Measurements from ENCODE around the gene GALNT10. TPM values are rescaled to one million over a fixed set of nuclear protein-coding genes. Genes with fewer than 3 reads are reported as not detected.

GALNT10 gene
- total RNA-seq, 1 experiment from 2014 or later = 51.5 TPM

DNA sequence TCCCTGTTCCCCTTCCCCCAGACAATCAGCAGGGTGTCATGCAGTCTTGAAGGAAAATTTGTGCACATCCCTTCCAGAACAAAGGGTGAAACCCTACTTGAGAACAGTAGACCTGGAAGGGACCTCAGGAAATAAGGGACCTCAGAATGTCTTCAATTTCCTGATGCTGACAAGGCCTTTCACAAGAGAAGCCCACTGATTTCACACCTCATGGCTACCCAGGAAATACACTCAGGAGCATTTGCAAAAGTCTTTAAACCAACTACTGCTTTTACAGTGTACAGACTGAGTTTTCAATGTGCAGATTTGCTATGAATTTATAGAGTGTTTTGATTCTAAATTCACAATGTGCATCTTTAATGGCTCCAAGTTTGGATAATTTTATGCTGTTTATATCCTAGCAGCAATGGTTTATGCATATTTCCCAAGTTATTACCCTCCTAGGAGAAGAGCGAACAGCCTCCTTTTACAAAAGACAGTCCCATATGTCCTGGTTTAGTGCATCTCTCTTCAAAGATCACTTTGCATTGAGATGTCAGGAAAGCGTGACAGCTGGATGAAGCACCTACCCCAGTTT, 74.8 kb downstream of the GALNT10 start:
- DNase-seq (ENCODE audit: low read depth) = no peak

DNA sequence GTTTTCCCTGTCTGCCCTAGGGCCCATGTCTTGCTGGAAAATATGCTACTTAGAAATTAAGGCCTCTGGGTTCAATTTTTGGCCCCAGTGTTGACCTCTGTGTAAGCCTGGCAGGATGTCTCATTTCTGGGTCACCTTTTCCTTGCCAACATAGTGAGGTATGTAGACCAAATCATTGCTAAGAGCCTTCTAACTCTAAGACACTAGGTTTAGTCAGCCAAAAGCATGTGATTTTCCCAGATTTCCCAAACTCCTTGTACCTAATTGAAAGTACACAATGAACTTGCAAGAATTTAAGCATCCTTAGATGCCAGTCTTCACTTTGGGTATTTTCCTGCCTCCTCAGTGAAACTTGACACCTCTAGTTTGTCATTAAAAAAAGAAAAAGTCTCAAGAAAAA, 77.0 kb downstream of the GALNT10 start:
- peak; percentile 47 for DNase-seq (ENCODE audit: low read depth)

DNA sequence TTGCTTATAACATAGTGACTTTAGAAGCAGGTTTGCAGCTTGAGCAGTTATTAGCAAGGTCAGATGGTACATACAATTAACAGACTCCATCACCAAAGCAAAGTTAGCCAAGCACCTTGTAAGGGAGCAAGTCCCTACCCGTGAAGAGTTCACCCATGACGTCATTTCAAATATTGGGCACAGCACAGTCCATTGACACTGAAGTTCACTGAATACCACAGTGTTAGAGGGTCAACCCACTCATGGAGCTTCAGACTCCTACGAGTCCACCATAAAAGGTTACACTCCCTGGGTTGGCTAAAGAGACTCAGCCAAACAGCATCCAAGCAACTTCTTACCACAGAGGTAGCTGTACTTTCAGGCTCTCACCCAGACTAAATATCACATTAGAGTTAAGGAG, 77.5 kb downstream of the GALNT10 start:
- no peak for DNase-seq (ENCODE audit: low read depth)

DNA sequence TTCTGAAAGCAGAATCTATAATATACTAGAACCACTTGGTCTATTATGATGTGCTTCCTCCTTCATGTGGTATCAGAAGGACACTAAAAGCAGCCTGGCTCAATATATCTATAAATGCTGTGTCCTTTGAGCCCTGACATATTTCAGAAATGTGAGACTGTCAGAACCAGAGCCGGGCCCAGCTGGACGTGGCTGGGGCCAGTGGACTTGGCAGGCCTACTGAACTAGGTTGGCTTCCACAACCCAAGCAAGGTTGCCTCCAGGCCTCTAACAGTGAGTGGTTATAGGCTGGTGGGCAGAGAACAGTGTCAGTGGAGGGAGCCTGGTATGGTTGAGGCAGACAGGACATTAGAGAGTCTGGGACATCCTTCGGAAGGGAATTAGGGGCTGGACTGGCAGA, 78.9 kb downstream of the GALNT10 start:
- DNase-seq (ENCODE audit: low read depth) = no peak

DNA sequence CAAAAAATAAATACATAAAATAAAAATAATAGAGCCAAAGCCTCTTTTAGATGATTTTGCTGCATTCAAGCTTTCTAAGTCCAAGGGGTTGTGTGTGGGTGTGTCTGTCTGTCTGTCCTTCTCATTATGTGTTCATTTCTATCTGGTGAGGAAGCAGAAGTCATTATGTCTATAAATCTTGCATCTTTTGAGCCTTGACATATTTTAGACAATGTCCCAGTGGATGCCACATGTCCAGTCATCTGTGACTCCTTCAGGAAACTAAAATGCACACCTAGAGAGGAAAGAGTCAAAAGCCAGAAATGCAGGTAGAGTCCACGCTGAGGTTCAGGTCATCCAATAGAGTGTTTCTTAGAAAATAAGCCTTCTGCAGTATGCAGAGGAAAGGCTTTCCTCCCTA, 80.9 kb downstream of the GALNT10 start:
- no peak for DNase-seq (ENCODE audit: low read depth)

DNA sequence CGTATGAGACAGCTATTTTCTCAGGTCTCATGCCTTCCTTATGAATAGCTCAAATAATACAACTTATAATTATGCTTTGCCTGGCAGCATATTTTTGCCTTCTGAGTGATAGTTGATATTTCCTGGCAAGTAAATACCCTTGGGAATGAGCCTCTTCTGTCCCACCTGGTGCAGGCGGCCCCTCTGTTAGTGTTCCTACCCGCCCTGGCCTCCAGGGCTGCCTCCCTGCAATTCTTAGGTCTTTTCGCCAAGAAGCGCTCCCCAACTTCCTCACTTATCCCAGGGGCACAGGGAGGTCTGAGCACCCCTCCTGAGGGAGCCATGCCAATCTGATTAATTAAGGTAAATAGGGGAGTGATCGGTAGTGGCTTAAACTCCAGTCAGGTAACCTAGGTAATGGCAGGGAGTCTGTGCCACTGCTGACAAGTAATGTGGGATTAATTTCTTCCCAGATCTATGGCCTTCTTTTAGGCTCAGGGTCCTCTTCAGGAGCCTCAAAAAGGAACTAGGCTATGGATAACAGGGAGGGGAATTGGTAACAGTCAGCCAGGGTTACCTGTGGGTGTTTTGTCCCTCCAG, 81.5 kb downstream of the GALNT10 start:
- DNase-seq (ENCODE audit: low read depth) = no peak

DNA sequence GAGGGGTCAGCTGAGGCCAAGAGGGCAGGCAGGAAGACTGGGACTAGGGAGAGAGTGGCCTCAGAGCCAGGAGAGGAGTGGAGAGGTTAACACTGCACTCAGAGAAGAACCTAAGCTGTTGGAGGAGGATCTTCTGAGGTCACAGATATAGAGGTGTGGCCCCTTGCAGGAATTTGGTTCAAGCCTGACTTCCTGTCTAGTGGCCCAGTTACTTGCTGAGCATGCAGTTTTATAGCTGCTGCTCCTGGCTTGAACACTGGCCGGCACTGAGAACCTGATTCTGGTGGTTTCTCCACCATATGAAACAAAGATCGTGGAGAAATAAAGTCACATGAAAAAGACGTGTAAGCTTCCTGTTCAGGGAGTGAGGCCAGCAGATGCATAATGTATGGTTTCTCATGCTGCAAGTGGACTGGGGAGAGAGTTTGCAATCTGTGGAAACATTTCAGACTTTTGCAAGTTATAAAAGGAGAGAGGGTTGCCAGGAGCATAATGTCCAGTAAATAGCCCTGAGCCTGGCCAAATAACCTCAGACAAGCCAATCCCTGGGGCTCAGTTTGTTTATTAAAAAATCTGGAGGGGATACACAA, 82.6 kb downstream of the GALNT10 start:
- peak; percentile 27 for DNase-seq (ENCODE audit: low read depth)

DNA sequence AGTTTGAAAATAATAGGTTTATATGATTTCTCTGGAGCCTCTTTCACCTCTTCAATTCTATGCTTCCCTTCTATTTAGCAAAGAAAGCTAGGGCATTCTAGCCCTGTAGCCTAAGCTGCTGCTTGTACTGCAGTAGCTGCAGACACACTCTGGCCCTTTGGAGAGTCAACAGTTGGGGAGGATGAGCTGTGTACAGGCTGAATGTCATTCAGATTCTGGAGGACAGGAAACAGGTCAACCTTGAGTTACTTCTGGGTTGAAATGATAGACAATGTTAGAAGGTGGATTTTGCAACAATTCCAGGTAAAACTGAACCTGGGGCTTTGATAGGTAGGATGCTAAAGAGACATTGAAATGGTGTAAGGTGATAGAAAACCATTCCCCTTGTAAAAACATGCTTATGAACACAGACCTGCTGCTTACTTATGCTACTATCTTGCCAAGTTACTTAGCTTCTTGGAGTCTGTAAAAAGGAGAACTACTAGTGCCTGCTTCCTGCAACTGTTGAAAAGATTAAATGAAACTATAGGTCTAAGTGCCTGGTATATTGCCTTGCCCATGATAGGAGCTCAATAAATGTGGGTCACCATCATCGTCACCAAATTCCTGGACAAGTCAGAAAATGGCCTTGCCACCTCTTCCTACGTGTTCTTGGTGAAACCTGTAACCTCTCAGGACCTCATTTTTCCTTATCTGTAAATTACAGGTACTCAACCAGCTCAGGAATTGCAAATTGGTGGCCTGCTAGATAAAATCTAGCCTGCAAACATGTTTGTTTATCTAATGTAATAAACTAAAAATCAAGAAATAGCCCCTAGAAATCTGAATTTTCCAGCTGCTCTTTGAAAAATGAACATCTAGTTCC, 83.7 kb downstream of the GALNT10 start:
- no peak for DNase-seq (ENCODE audit: low read depth)

DNA sequence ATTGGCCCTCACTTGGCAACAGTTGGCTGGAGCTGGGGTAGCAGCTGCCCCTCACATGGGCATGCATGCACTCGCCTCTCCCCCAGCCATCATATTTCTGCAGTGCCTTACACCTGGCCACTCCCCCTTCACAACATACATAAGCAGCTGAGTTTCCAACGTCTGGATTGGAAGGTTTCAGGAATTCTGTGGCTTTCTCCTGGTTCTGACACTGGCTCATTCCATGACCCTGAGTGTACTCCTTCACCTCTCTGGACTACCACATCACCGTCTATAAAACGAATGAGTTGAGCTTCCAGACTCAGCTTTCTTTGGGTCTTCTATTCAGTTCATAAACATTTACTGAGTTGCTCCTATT, 84.3 kb downstream of the GALNT10 start:
- peak; percentile 18 for DNase-seq (ENCODE audit: low read depth)

DNA sequence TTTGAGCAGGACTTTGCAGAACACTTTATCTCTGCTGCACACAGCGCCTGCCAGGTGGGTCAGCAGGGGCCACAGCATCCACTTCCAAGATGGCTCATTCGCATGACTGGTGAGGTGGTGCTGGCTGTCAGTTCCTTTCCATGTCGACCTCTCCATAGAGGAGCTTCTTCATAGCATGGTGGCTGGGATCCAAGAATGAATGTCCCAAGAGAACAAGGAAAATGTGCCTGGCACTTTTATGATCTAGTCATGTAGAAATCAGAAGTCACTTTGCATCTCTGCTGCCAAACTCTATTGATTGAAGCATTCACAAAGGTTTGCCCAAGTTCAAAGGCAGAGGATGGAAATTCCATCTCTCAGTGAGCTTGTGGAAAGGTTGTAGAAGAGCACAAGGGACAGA, 85.0 kb downstream of the GALNT10 start:
- DNase-seq (ENCODE audit: low read depth) = no peak

DNA sequence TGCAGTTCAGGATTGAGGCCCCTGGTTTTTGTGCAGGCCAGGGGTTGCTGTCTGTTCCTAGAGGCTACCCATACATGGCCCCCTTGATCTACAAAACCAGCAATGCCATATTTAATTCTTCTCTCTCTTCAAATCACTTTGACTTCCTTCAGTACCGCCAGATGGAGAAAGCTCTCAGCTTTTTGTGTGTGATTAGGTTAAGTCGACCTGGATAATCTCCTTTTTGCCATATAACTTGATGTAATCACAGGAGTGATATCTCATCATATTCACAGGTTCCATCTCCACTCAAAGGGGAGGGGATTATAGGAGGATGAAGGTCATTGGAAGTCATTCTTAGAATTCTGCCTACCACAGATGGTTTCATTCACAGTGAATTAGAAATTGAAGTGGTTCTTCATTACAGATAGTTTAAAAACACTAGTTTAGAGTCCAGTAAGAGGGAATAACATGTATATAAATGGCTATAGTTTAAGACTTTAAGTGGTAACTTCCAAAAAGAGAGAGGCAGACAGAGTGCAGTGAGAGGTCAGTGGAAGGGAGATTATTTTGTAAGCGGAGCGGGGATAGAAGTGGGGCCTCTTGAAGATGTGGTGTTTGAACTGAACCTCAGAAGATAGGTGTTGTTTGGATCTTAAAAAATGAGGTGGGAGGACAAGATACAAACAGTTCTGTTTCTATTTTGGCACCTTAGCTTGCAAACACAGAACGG, 85.9 kb downstream of the GALNT10 start:
- no peak for DNase-seq (ENCODE audit: low read depth)

DNA sequence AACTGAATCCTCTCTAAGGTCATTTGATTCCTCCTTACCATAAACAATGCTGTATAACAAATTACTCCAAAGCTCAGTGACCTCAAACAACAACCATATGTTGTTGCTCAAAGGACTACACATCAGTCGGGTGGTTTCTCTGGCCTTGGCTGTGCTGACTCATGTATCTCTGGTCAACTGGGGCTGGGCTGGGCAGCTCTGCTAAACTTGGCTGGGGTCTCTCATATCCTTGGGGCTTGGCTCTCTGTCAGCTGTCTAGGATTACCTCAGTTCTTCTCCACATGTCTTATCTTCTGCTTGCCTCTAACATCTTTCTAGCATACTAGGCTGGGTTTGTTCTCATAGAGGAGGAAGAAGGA, 86.4 kb downstream of the GALNT10 start:
- DNase-seq (ENCODE audit: low read depth) = peak; percentile 72

DNA sequence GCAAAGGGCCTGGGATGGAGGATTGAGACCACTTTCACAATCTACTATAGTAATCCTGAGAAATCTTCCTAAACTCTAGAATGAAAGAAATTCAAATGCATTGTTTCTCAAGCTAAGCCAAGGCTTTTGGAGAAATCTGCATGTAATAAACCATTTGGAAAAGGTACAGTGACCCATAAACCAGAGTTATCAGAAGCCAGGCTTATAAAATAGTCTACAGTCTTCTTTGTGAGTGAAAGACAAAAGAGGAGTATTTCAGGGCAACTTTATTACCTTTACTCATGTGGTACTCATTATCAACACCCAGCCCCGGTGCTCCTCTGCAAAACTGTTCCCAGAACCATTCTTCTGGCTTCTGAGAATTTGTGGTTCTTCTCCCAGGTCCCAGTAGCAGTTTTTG, 87.0 kb downstream of the GALNT10 start:
- no peak for DNase-seq (ENCODE audit: low read depth)

DNA sequence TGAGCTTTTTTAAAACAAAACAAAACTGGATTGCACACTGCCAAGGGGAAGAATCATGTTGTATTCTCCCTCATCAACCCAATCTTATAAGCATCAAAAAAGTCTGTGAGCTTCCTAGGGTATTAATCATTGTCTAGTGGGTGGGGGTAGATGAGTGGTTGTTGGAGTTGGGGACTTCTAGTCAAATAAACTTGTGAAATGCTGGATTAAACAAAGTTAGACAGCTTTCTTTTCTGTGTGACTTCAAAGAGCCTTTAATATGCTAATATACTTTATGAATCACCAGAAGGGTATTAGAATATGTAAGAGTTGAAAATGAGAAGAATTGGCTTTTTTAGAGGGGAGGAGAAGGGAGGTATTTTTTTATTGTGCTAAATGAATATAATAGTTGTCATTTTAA, 87.7 kb downstream of the GALNT10 start:
- DNase-seq (ENCODE audit: low read depth) = no peak

DNA sequence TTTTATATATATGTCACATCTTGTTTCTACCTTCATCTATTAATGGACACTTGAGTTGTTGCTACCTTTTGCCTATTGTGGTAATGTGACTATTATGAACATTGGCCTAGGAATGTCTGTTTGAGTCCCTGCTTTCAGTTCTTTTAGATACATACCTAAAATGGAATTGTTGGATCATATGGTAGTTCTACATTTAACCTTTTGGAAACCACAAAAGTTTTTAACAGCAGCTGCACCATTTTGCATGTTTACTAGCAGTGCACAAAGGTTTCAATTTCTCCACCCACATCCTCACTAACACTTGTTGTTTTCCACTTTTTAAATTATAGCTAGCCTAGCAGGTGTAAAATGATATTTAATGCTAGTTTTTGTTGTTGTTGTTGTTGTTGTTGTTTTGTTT, 88.4 kb downstream of the GALNT10 start:
- DNase-seq (ENCODE audit: low read depth) = no peak

DNA sequence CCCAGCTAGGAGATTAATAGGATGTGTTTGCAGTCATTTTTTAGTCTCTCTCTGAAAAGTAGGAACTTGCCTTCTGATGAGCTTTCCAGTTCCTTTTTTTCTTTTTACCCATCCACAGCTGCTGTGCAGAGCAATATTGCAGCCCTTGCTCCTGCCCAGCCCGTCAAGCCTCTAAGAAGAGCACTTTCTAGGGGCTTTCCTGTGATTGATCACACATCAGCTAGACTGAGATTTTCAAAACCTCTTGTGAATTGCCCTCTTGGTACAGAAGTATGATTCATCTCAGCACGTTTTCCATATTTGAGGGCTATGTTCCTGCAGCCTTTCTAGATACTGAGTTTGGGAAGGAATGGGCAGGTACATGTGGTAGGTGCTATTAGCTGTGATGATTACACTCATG, 93.9 kb downstream of the GALNT10 start:
- no peak for DNase-seq (ENCODE audit: low read depth)

DNA sequence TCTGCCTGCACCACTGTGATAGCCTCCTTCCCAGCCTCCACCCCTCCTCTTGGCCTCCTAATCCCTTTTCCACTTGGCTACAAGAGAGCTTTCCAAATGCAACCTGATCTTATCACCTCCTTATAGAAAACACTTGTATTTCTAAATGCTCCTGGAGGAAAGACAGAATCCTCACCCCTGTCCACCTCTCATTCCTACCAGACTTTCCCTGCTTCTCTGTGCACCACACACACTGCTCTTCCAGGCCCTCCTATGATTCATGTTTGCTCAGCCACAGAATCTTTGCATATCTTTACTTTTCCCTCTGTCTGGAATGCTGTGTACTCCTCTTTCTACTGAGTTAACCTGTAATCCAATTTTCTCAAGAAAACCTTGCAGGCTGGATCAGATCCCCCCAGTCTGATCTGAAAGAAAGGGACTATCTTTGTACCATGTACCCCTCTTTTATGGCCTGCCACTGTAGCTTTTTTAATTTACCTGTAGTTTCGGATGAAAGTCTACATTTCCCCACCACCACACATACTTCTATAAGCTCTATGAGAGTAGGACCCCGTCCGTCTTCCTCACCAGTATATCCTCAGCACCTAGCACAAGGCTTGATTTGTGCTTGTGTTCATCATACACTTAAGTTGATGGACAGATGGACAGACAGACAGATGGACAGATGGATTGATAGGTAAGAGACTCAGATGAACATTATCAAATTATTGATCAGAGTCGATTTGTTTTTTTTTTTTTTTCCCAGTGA, 95.3 kb downstream of the GALNT10 start:
- peak; percentile 87 for DNase-seq (ENCODE audit: low read depth)

DNA sequence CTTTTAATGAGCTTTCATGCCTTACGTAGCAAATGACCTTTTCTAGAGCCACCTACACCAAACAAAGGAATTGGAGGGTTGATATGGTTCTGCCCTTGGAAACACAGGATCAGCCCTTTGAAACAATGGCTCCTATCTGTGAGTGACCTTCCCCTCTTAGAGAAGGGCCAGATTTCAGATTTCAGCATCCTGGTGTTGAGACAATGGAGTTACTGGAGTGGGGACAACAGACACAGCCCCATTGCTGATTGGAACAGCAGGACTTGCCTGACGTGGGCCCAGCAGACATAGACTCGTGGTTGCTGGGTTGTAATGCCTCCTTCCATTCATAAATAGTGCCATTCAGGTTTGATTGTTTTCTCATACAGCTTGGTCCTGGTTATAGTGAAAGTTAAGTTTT, 96.0 kb downstream of the GALNT10 start:
- no peak for DNase-seq (ENCODE audit: low read depth)

DNA sequence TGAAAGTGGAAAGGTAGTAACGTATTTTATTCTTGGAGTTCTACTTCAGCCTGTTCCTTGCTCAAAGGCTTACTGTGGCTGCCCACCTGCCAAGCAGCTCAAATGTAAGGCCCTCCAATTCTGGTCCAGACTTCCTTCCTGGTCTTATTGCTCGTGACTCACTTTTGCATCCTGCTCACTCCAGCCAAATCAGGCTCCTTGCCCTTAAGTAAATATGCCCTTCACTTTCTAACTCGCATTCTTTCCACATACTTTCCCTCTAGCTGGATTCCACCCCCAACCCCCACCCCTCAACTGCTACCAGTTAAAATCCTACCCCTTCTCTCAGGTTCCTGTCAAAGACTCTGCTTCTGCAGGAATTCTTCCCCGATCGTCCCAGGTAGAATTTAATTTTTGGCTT, 96.6 kb downstream of the GALNT10 start:
- DNase-seq (ENCODE audit: low read depth) = peak; percentile 95

DNA sequence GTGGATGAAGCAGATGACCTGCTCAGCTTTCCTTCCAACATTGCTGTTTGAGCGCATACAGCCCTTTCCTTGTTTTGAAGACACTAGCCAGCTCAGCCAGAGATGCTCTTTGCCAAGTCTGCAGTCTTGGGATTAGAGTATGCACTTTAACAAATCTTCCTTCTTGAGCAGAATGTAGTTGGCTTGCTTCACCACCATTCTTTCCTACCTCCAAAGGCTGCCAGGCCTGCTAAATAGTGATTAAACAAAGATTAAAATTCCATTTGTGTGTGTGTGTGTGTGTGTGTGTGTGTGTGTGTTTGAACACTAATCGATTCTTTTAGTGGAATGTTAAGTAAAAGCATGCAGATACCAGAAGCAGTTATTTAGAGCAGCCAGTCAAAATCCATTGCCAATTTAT, 97.6 kb downstream of the GALNT10 start:
- DNase-seq (ENCODE audit: low read depth) = no peak

DNA sequence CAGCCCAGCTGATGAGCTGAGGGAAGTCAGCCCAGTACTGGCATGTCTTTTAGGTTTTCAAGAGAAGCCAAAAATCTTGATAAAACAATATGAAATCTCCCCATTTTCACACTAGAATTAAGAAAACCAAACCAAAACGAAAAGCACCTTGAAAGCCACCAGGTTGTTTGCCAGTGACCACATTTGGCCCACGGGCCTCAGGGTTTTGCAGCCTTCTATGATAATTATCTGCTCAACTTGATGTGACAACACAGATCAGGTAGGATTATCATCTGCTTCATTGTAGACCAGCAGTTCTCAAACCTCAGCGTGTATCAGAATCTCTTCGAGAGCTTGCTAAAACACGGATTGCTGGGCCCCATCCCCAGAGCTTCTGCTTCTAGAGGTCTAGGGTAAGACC, 101.4 kb downstream of the GALNT10 start:
- no peak for DNase-seq (ENCODE audit: low read depth)
